KBM-7 (cell line): ENCODE measurements around the gene ALX3.
"Not testable (repeated sequence)": the region's sequence is repeated elsewhere in the genome, so short reads cannot be mapped to it uniquely, and the experiment has no call there.

Source experiments
- DNase-seq: peaks from one replicate; pipeline ENCODE4 v3.0.0-alpha.2; 2015
- in situ Hi-C: fragments of 300-500 bp; cut with MboI; formaldehyde crosslinking; loops from 2 replicates; pipeline ENCODE4 v1.14.3; 2020; ENCODE audit warnings: low sequenced_read_pairs, low pct_unique_long_range_greater_than_20kb, mixed read lengths

Gene ALX3

GRCh38 chr1:110051262-110051648 lies 19.2 kb downstream of the ALX3 start:
- DNase-seq, result no peak
- in situ Hi-C loops, result no loop called here

- in situ Hi-C loops, result no loop called here
Measured at GRCh38 chr1:110050602-110051261, 19.7 kb downstream of the ALX3 start.

GRCh38 chr1:110049801-110050601 lies 20.5 kb downstream of the ALX3 start:
- in situ Hi-C loops, result no loop called here
- no peak for DNase-seq

More at GRCh38 chr1:110050602-110051261, 19.7 kb downstream of the ALX3 start:
- DNase-seq, result no peak

- no peak for DNase-seq
- in situ Hi-C loops, result no loop called here
Measured at GRCh38 chr1:110048923-110049601, 21.4 kb downstream of the ALX3 start.

GRCh38 chr1:110048240-110048639 lies 22.2 kb downstream of the ALX3 start:
- DNase-seq, result no peak
- in situ Hi-C loops, result no loop called here

- no peak for DNase-seq
- in situ Hi-C loops, result no loop called here
Measured at GRCh38 chr1:110047463-110047862, 23.0 kb downstream of the ALX3 start.

GRCh38 chr1:110043016-110043415 lies 27.5 kb downstream of the ALX3 start:
- in situ Hi-C loops, result no loop called here
- DNase-seq, result no peak

GRCh38 chr1:110040548-110040947 lies 29.9 kb downstream of the ALX3 start:
- in situ Hi-C loops, result no loop called here
- DNase-seq, result no peak

GRCh38 chr1:110039641-110040040 lies 30.8 kb downstream of the ALX3 start:
- DNase-seq, result no peak
- in situ Hi-C loops, result no loop called here

GRCh38 chr1:110038271-110038670 lies 32.2 kb downstream of the ALX3 start:
- in situ Hi-C loops, result no loop called here

GRCh38 chr1:110035236-110035752 lies 35.2 kb downstream of the ALX3 start:
- peak; percentile 71 for DNase-seq
- in situ Hi-C loops, result no loop called here

More at GRCh38 chr1:110038271-110038670, 32.2 kb downstream of the ALX3 start:
- DNase-seq, result no peak

GRCh38 chr1:110034451-110035235 lies 35.8 kb downstream of the ALX3 start, which contains the start of gene STRIP1:
Gene STRIP1 (plus strand): TSS chr1:110034624. CDS start chr1:110034638, 14 bp downstream.
- peak; percentile 97 for DNase-seq
- in situ Hi-C loops, result no loop called here

- in situ Hi-C loops, result no loop called here
- DNase-seq, result no peak
Measured at GRCh38 chr1:110034040-110034450, 36.4 kb downstream of the ALX3 start.

- in situ Hi-C loops, result no loop called here
- no peak for DNase-seq
Measured at GRCh38 chr1:110033421-110033820, 37.1 kb downstream of the ALX3 start.

- no peak for DNase-seq
- in situ Hi-C loops, result no loop called here
Measured at GRCh38 chr1:110032327-110032726, 38.1 kb downstream of the ALX3 start.

GRCh38 chr1:110030687-110031086 lies 39.8 kb downstream of the ALX3 start:
- DNase-seq, in situ Hi-C loops: not testable (repeated sequence)

- no peak for DNase-seq
Measured at GRCh38 chr1:110024613-110025012, 45.9 kb downstream of the ALX3 start.

GRCh38 chr1:110021285-110021684 lies 49.2 kb downstream of the ALX3 start:
- in situ Hi-C loops, result no loop called here
- no peak for DNase-seq

More at GRCh38 chr1:110024613-110025012, 45.9 kb downstream of the ALX3 start:
- in situ Hi-C loops, result no loop called here

- no peak for DNase-seq
- in situ Hi-C loops, result no loop called here
Measured at GRCh38 chr1:110019770-110020169, 50.7 kb downstream of the ALX3 start.
